Neural cell (in vitro differentiated cells): ENCODE results near the gene EFCAB12.

Experiments
- EP300 ChIP-seq: fragments of 450-650 bp; conservative IDR thresholded peaks from 2 replicates; pipeline ENCODE4 v1.6.1; 2014; ENCODE audit warnings: antibody characterized with exemption, mild to moderate bottlenecking, moderate library complexity; ENCODE audit not compliant: poor library complexity, severe bottlenecking
- EZH2 ChIP-seq: fragments of 200-600, 300-800 bp; shearing (Covaris generic), sonication (generic); IDR thresholded peaks from 2 replicates; pipeline ENCODE4 v1.6.1; 2014; ENCODE audit warnings: antibody characterized with exemption, low read length, borderline replicate concordance, mild to moderate bottlenecking; ENCODE audit not compliant: insufficient read depth, poor library complexity, severe bottlenecking
- MXI1 ChIP-seq: fragments of 450-650 bp; conservative IDR thresholded peaks from 2 replicates; pipeline ENCODE4 v1.6.1; 2014; ENCODE audit warnings: antibody characterized with exemption, mild to moderate bottlenecking; ENCODE audit not compliant: poor library complexity, severe bottlenecking
- POLR2AphosphoS5 ChIP-seq: IDR thresholded peaks from 2 replicates; pipeline ENCODE4 v1.6.1; 2012
- RAD21 ChIP-seq: fragments of 450-650 bp; conservative IDR thresholded peaks from 2 replicates; pipeline ENCODE4 v1.6.1; 2014; ENCODE audit warnings: antibody characterized with exemption, mild to moderate bottlenecking, moderate library complexity
- SMC3 ChIP-seq: fragments of 450-650 bp; conservative IDR thresholded peaks from 2 replicates; pipeline ENCODE4 v1.6.1; 2014; ENCODE audit warnings: antibody characterized with exemption, mild to moderate bottlenecking, moderate library complexity; ENCODE audit not compliant: poor library complexity
- TAF1 ChIP-seq: IDR thresholded peaks from 2 replicates; pipeline ENCODE4 v1.6.1; 2012; ENCODE audit warnings: low read depth
- TF ChIP-seq, protein P1 (sequence below): fragments of 450-650 bp; IDR thresholded peaks from 2 replicates; pipeline ENCODE4 v1.5.1; 2014; ENCODE audit warnings: antibody characterized with exemption, mild to moderate bottlenecking, moderate library complexity; ENCODE audit not compliant: poor library complexity, severe bottlenecking
- TF ChIP-seq, protein P2 (sequence below): IDR thresholded peaks from 2 replicates; pipeline ENCODE4 v1.6.1; 2012; ENCODE audit warnings: borderline replicate concordance

DNA sequence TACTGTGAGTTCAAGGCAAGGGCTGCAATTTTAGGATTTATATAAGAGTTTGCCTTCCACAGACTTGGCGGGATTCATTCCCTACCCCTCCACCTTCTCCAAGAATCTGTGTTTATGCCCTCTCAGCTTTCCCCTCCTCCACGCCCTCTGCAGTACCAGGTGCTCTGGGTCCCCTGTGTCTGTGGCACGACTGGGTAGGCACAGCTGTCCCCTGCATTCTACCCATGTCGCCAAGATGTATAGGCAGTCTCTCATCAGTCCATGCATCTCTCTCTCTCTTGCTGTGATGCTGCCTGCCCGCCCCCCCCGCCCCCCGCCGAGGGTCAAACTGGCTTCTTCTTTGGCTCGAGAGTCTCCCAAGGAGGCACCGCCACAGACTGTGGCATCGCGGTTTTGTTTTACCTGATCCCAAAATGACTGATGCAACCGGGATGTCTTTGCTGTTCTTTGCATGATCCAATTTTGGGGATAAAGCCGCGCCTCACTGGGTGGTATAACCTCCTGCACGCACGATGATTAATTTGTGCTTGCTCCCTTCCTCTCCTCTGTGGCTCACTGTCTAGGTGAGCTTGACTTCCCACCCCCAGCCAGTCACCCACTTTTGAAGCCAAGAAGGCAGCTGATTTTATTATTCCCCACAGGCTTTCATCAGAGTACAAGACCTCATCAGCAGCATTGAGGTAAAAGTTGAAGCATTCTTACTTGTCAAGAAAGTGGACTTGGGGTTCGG, 43.7 kb downstream of the EFCAB12 start:
- TF ChIP-seq, protein P1, sequence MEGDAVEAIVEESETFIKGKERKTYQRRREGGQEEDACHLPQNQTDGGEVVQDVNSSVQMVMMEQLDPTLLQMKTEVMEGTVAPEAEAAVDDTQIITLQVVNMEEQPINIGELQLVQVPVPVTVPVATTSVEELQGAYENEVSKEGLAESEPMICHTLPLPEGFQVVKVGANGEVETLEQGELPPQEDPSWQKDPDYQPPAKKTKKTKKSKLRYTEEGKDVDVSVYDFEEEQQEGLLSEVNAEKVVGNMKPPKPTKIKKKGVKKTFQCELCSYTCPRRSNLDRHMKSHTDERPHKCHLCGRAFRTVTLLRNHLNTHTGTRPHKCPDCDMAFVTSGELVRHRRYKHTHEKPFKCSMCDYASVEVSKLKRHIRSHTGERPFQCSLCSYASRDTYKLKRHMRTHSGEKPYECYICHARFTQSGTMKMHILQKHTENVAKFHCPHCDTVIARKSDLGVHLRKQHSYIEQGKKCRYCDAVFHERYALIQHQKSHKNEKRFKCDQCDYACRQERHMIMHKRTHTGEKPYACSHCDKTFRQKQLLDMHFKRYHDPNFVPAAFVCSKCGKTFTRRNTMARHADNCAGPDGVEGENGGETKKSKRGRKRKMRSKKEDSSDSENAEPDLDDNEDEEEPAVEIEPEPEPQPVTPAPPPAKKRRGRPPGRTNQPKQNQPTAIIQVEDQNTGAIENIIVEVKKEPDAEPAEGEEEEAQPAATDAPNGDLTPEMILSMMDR: no peak
- no peak for TF ChIP-seq POLR2AphosphoS5
- no peak for TF ChIP-seq TAF1
- TF ChIP-seq EZH2: no peak
- no peak for TF ChIP-seq EP300
- TF ChIP-seq MXI1: no peak
- no peak for TF ChIP-seq SMC3
- TF ChIP-seq, protein P2, sequence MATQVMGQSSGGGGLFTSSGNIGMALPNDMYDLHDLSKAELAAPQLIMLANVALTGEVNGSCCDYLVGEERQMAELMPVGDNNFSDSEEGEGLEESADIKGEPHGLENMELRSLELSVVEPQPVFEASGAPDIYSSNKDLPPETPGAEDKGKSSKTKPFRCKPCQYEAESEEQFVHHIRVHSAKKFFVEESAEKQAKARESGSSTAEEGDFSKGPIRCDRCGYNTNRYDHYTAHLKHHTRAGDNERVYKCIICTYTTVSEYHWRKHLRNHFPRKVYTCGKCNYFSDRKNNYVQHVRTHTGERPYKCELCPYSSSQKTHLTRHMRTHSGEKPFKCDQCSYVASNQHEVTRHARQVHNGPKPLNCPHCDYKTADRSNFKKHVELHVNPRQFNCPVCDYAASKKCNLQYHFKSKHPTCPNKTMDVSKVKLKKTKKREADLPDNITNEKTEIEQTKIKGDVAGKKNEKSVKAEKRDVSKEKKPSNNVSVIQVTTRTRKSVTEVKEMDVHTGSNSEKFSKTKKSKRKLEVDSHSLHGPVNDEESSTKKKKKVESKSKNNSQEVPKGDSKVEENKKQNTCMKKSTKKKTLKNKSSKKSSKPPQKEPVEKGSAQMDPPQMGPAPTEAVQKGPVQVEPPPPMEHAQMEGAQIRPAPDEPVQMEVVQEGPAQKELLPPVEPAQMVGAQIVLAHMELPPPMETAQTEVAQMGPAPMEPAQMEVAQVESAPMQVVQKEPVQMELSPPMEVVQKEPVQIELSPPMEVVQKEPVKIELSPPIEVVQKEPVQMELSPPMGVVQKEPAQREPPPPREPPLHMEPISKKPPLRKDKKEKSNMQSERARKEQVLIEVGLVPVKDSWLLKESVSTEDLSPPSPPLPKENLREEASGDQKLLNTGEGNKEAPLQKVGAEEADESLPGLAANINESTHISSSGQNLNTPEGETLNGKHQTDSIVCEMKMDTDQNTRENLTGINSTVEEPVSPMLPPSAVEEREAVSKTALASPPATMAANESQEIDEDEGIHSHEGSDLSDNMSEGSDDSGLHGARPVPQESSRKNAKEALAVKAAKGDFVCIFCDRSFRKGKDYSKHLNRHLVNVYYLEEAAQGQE: no peak
- TF ChIP-seq RAD21: no peak
